A549 (cell line): Measurements from ENCODE around the gene EEFSEC. TPM values are rescaled to one million over a fixed set of nuclear protein-coding genes. Genes with fewer than 3 reads are reported as not detected.

Experiments used
- ATAC-seq, 2 experiments: fragments of 200-7000 bp in 1 of 2; fragments of >200 bp in 1 of 2; cut with Nextera tagmentation in 1 of 2; cut with Tn5 transposase in 1 of 2; 3 replicates each; pipeline versions ENCODE4 v1.8.0 to v1.9.1; 2018 to 2020; ENCODE audit warnings: mild to moderate bottlenecking in 1 of 2, moderate library complexity in 1 of 2
- CTCF ChIA-PET: fragments of 300-600 bp; sonication (Branson Sonifier 250); formaldehyde crosslinking; extraction: SDS; loops from one replicate; lab custom pipeline; 2021; ENCODE audit warnings: antibody characterized with exemption, inconsistent platforms; lab: Yijun Ruan, JAX
- POLR2A ChIA-PET: fragments of 350-600 bp; formaldehyde crosslinking; extraction: SDS; loops from one replicate; lab custom pipeline; 2021; ENCODE audit warnings: antibody characterized with exemption, inconsistent platforms; lab: Yijun Ruan, JAX
- DNase-seq, 2 experiments: peaks; one replicate each; pipeline versions ENCODE4 v3.0.0 to v3.0.0-alpha.2; 2011 to 2016; ENCODE audit warnings: low read depth in 1 of 2, low spot score in 1 of 2
- FAIRE-seq: peaks from 2 replicates; lab custom pipeline; 2011; peaks lifted over from hg19 to GRCh38; lab: Jason Lieb, UNC
- H3K27ac ChIP-seq, 2 experiments: fragments of >200 bp; sonication (Bioruptor Twin); formaldehyde crosslinking; 3 replicates each; pipeline ENCODE4 v1.5.1; 2016 to 2017
- H3K4me1 ChIP-seq: fragments of >200 bp; sonication (Bioruptor Twin); formaldehyde crosslinking; 3 replicates; pipeline ENCODE4 v1.6.1; 2016
- H3K4me2 ChIP-seq: fragments of >200 bp; sonication (Bioruptor Twin); formaldehyde crosslinking; 3 replicates; pipeline ENCODE4 v1.6.1; 2016
- H3K4me3 ChIP-seq: fragments of >200 bp; sonication (Bioruptor Twin); formaldehyde crosslinking; 3 replicates; pipeline ENCODE4 v1.5.1; 2016
- H3K9me3 ChIP-seq: fragments of >200 bp; sonication (Bioruptor Twin); formaldehyde crosslinking; 3 replicates; pipeline ENCODE4 v1.6.1; 2016
- CBX2 ChIP-seq: fragments of 200-600 bp; sonication (generic); IDR thresholded peaks from 2 replicates; pipeline ENCODE4 v1.6.1; 2016; ENCODE audit warnings: low read depth, mild to moderate bottlenecking, borderline replicate concordance
- CBX8 ChIP-seq: fragments of 200-600 bp; sonication (generic); IDR thresholded peaks from 2 replicates; pipeline ENCODE4 v1.6.1; 2016
- CEBPB ChIP-seq, 2 experiments: fragments of >200 bp in 1 of 2; sonication (Bioruptor Twin) in 1 of 2; formaldehyde crosslinking in 1 of 2; IDR thresholded peaks; 2 replicates each; pipeline ENCODE4 v1.6.1; 2012 to 2016
- CHD4 ChIP-seq: fragments of 200-600 bp; sonication (generic); IDR thresholded peaks from 2 replicates; pipeline ENCODE4 v1.6.1; 2016; ENCODE audit warnings: antibody characterized with exemption, mild to moderate bottlenecking, borderline replicate concordance
- E2F6 ChIP-seq: IDR thresholded peaks from 2 replicates; pipeline ENCODE4 v1.6.1; 2012; ENCODE audit warnings: low read depth, borderline replicate concordance
- EHF ChIP-seq: fragments of 250-450 bp; sonication (Bioruptor Pico); IDR thresholded peaks from 2 replicates; pipeline ENCODE4 v1.5.0; 2020; ENCODE audit warnings: mild to moderate bottlenecking
- EP300 ChIP-seq, 2 experiments: fragments of >200 bp; sonication (Bioruptor Twin); formaldehyde crosslinking; IDR thresholded peaks; 2 replicates in 1 of 2; 3 replicates in 1 of 2; pipeline ENCODE4 v1.6.1; 2016 to 2017
- ESRRA ChIP-seq: fragments of 150-350 bp; IDR thresholded peaks from 2 replicates; pipeline ENCODE4 v1.6.1; 2014; ENCODE audit warnings: mild to moderate bottlenecking, low read length, borderline replicate concordance
- FOSB ChIP-seq: fragments of 250-450 bp; sonication (Bioruptor Pico); IDR thresholded peaks from 2 replicates; pipeline ENCODE4 v1.5.0; 2020; ENCODE audit warnings: mild to moderate bottlenecking, moderate library complexity
- FOXS1 ChIP-seq: fragments of 250-450 bp; sonication (Bioruptor Pico); IDR thresholded peaks from 2 replicates; pipeline ENCODE4 v1.5.0; 2020; ENCODE audit warnings: mild to moderate bottlenecking, moderate library complexity
- GATA3 ChIP-seq: IDR thresholded peaks from 2 replicates; pipeline ENCODE4 v1.6.1; 2012; ENCODE audit warnings: borderline replicate concordance
- HMGXB4 ChIP-seq: fragments of 250-450 bp; sonication (Bioruptor Pico); IDR thresholded peaks from 2 replicates; pipeline ENCODE4 v1.5.0; 2021; ENCODE audit warnings: mild to moderate bottlenecking, moderate library complexity, borderline replicate concordance
- HOXB5 ChIP-seq: fragments of 250-450 bp; sonication (Bioruptor Pico); IDR thresholded peaks from 2 replicates; pipeline ENCODE4 v1.5.0; 2020; ENCODE audit warnings: mild to moderate bottlenecking, moderate library complexity
- MYC ChIP-seq: IDR thresholded peaks from 2 replicates; pipeline ENCODE4 v1.6.1; 2012; ENCODE audit warnings: mild to moderate bottlenecking, inconsistent platforms, low read length, improper control_type of control experiment, borderline replicate concordance
- NFE2L2 ChIP-seq: fragments of 150-350 bp; conservative IDR thresholded peaks from 2 replicates; pipeline ENCODE4 v1.6.1; 2014; ENCODE audit warnings: low read length
- RARB ChIP-seq: fragments of 250-450 bp; sonication (Bioruptor Pico); IDR thresholded peaks from 2 replicates; pipeline ENCODE4 v1.8.0; 2021; ENCODE audit warnings: mild to moderate bottlenecking, moderate library complexity
- RCOR1 ChIP-seq: fragments of 150-350 bp; IDR thresholded peaks from 2 replicates; pipeline ENCODE4 v1.6.1; 2014; ENCODE audit warnings: antibody characterized with exemption, low read length, low read depth
- ZC3H11A ChIP-seq: fragments of 450-650 bp; IDR thresholded peaks from 2 replicates; pipeline ENCODE4 v1.6.1; 2014; ENCODE audit warnings: antibody characterized with exemption, mild to moderate bottlenecking
- ZFP36 ChIP-seq: fragments of 450-650 bp; IDR thresholded peaks from 2 replicates; pipeline ENCODE4 v1.6.1; 2014; ENCODE audit warnings: borderline replicate concordance; ENCODE audit not compliant: partially characterized antibody
- WGBS: methylation state at CpG from one replicate; pipeline ENCODE4 v1.1.6; 2017; ENCODE audit errors: missing lambda C conversion rate; 5-methylcytosine and 5-hydroxymethylcytosine counted together
- polyA plus RNA-seq, 4 experiments: library from polyadenylated mRNA; depleted of rRNA in 3 of 4; stranded (reverse); fragments of >200 nt; fragmentation: RNase III in 1 of 4; extraction: RNeasy Plus Mini Kit Qiagen cat#74134 plus additional on column Dnase treatment in 1 of 4; gene quantifications; 2 replicates in 3 of 4; 3 replicates in 1 of 4; pipeline ENCODE4 v1.2.3, GENCODE V29; 2011 to 2017
- TF ChIP-seq, protein P1 (sequence below): fragments of >200 bp; sonication (Bioruptor Twin); formaldehyde crosslinking; IDR thresholded peaks from 2 replicates; pipeline ENCODE4 v1.6.1; 2016
- TF ChIP-seq, protein P2 (sequence below): fragments of 200-600 bp; sonication (generic); IDR thresholded peaks from 2 replicates; pipeline ENCODE4 v1.6.1; 2016; ENCODE audit warnings: antibody characterized with exemption, mild to moderate bottlenecking, moderate library complexity
- TF ChIP-seq, protein P3 (sequence below): fragments of 150-350 bp; IDR thresholded peaks from 2 replicates; pipeline ENCODE4 v1.6.1; 2014; ENCODE audit warnings: low read depth, mild to moderate bottlenecking, low read length

Gene EEFSEC
- polyA plus RNA-seq, 2 of the 4 experiments (the other 2 are of a cell fraction), result 6.9 to 7.3 TPM

- H3K4me2 ChIP-seq, result no peak overlapping the region
- TF ChIP-seq FOSB, result no peak
- TF ChIP-seq CEBPB (IDR thresholded peaks at IDR 0.05), result no peak
- TF ChIP-seq, protein P1, sequence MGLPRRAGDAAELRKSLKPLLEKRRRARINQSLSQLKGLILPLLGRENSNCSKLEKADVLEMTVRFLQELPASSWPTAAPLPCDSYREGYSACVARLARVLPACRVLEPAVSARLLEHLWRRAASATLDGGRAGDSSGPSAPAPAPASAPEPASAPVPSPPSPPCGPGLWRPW, result no peak
- TF ChIP-seq NFE2L2, result no peak
- no peak for TF ChIP-seq ESRRA
- no peak for TF ChIP-seq RCOR1
- TF ChIP-seq EP300 (IDR thresholded peaks at IDR 0.05), result no peak
- no peak for TF ChIP-seq HOXB5
- TF ChIP-seq HMGXB4 (CRISPR knock-in tag), result no peak
- TF ChIP-seq, protein P2, sequence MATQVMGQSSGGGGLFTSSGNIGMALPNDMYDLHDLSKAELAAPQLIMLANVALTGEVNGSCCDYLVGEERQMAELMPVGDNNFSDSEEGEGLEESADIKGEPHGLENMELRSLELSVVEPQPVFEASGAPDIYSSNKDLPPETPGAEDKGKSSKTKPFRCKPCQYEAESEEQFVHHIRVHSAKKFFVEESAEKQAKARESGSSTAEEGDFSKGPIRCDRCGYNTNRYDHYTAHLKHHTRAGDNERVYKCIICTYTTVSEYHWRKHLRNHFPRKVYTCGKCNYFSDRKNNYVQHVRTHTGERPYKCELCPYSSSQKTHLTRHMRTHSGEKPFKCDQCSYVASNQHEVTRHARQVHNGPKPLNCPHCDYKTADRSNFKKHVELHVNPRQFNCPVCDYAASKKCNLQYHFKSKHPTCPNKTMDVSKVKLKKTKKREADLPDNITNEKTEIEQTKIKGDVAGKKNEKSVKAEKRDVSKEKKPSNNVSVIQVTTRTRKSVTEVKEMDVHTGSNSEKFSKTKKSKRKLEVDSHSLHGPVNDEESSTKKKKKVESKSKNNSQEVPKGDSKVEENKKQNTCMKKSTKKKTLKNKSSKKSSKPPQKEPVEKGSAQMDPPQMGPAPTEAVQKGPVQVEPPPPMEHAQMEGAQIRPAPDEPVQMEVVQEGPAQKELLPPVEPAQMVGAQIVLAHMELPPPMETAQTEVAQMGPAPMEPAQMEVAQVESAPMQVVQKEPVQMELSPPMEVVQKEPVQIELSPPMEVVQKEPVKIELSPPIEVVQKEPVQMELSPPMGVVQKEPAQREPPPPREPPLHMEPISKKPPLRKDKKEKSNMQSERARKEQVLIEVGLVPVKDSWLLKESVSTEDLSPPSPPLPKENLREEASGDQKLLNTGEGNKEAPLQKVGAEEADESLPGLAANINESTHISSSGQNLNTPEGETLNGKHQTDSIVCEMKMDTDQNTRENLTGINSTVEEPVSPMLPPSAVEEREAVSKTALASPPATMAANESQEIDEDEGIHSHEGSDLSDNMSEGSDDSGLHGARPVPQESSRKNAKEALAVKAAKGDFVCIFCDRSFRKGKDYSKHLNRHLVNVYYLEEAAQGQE, result no peak
- TF ChIP-seq, protein P3, sequence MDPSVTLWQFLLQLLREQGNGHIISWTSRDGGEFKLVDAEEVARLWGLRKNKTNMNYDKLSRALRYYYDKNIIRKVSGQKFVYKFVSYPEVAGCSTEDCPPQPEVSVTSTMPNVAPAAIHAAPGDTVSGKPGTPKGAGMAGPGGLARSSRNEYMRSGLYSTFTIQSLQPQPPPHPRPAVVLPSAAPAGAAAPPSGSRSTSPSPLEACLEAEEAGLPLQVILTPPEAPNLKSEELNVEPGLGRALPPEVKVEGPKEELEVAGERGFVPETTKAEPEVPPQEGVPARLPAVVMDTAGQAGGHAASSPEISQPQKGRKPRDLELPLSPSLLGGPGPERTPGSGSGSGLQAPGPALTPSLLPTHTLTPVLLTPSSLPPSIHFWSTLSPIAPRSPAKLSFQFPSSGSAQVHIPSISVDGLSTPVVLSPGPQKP, result no peak
- TF ChIP-seq ZFP36, result no peak
- no peak for TF ChIP-seq CHD4
- TF ChIP-seq FOXS1 (CRISPR knock-in tag), result no peak
- FAIRE-seq, result no peak
- WGBS, result 73% methylated on average over 13 of the region's 17 CpGs
- CTCF ChIA-PET, result interaction anchor here (1.5 kb wide), 1 partner anchor 10 kb away, joined by 4 read pairs; no protein-coding TSS in a partner anchor
- DNase-seq, result no peak
- no peaks in the 10 kb centered on the region for H3K9me3 ChIP-seq
- no peaks in the 10 kb centered on the region for H3K4me1 ChIP-seq
- no peak overlapping the region for H3K27ac ChIP-seq
- no peak for ATAC-seq
- POLR2A ChIA-PET, result no interaction called here
- H3K4me3 ChIP-seq, result no peak overlapping the region
Observed at GRCh38 chr3:128317101-128317697, 163.9 kb downstream of the EEFSEC start.

- 100% methylated on average over 4 of the region's 8 CpGs for WGBS
- ATAC-seq, result no peak
- H3K9me3 ChIP-seq, result no peaks in the 10 kb centered on the region
- no peak overlapping the region for H3K27ac ChIP-seq
- H3K4me3 ChIP-seq, result no peak overlapping the region
- ChIA-PET POLR2A (no interaction called here), CTCF (interaction anchor here (1.5 kb wide), 1 partner anchor 11 kb away, joined by 4 read pairs; no protein-coding TSS in a partner anchor)
- no peak for TF ChIP-seq ESRRA
- TF ChIP-seq GATA3, result no peak
- TF ChIP-seq ZC3H11A, result no peak
- TF ChIP-seq RARB (CRISPR knock-in tag), result no peak
- no peak for TF ChIP-seq CBX8
- TF ChIP-seq MYC, result no peak
- TF ChIP-seq HOXB5, result no peak
- TF ChIP-seq ZFP36, result no peak
- TF ChIP-seq EHF (CRISPR knock-in tag), result no peak
- no peak for TF ChIP-seq NFE2L2
- TF ChIP-seq E2F6, result no peak
- no peak for TF ChIP-seq CBX2
- no peak for FAIRE-seq
- no peak overlapping the region for H3K4me2 ChIP-seq
- DNase-seq, result no peak
- no peaks in the 10 kb centered on the region for H3K4me1 ChIP-seq
Observed at GRCh38 chr3:128317698-128318231, 164.5 kb downstream of the EEFSEC start.
